HG03280 (cell line): ENCODE data around the gene FAM222A.

ENCODE experiments used
- ATAC-seq: cut with Tn5 transposase; IDR thresholded peaks from one replicate; pipeline ENCODE4 v1.9.1; 2021; ENCODE audit warnings: mild to moderate bottlenecking, moderate library complexity; ENCODE audit not compliant: unreplicated experiment

The FAM222A gene

GRCh38 chr12:109758426-109759420 is 45.1 kb downstream of the FAM222A start:
- ATAC-seq = no peak

- no peak for ATAC-seq
Measured at GRCh38 chr12:109759595-109759994, 46.0 kb downstream of the FAM222A start.

GRCh38 chr12:109760031-109760929 is 46.7 kb downstream of the FAM222A start:
- no peak for ATAC-seq

DNA sequence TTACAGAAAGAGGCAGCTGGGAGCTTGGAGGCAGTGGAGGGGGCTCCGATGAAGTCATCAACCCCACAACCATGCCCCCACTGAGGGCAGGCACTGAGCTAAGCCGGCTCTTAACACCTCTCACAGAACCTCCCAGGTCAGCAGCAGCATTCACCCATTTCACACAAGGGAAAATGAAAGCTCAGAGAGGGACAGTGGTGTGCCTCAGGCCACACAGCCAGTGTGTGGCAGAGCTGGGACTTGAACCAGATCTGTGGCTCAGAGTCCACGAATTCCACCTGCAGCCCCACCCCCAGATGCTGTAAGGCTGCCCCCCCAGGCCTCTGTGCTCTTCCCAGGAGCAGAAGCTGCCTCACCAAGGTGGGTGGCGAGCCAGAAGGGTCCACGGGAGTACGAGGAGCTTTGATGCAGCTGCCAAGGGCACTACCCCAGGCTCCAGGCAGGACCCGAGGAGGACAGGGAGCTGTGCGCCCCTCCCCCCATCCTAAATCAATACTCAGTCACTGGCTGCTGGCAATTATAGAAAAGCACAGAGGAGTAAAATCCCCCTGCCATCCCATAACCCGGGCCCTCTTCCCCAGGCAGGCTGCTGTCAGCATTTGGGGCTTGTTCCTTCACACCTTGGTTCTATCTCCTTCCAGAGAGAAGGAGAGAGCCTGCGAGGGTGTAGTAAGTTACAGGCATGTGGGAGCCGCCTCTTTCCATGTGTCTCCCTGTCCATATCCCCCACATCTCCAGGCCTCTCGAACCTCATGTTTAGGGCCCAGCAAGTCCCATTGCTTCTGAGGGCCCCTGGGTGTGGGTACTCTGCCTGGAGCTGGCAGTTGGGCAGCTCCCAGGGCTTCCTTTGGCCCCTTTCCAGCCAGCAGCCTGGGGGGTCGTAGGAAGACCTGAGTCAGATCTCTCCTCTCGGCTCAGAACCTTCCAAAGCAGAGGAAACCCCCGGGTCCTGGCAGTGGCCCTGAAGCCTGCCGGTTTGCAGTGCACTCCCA is 47.6 kb downstream of the FAM222A start:
- no peak for ATAC-seq

DNA sequence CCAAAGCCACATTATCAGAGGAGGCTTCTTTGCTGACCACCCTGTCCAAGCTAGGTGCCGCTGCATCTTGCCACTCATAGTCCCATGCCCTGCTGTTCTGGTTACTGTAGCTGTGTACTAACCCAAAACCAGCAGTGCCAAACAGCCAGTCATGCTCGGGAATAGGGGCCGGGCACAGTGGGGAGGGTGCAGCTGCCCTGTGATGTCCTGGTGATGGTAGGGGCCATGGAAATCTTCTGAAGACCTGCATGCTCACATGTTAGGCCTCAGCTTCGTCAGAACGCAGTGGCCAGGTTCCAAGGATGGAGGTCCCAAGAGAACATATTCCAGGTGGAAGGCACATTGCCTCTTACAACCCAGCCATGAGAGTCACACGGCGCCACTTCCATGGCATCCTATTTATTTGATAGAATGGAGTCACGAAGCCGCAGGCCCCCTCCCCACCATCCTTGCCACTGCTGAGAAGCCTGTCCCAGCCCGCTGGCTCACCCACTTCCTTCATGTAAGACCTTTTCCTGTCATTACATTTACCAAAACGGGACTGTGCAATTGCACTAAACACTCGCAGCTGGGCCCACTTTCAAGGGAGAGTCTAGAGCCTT is 48.5 kb downstream of the FAM222A start:
- ATAC-seq = no peak

- no peak for ATAC-seq
Measured at GRCh38 chr12:109762673-109763191, 49.1 kb downstream of the FAM222A start.

- ATAC-seq = no peak
Measured at GRCh38 chr12:109763201-109763841, 49.7 kb downstream of the FAM222A start.

GRCh38 chr12:109764123-109764522 is 50.5 kb downstream of the FAM222A start:
- no peak for ATAC-seq

DNA sequence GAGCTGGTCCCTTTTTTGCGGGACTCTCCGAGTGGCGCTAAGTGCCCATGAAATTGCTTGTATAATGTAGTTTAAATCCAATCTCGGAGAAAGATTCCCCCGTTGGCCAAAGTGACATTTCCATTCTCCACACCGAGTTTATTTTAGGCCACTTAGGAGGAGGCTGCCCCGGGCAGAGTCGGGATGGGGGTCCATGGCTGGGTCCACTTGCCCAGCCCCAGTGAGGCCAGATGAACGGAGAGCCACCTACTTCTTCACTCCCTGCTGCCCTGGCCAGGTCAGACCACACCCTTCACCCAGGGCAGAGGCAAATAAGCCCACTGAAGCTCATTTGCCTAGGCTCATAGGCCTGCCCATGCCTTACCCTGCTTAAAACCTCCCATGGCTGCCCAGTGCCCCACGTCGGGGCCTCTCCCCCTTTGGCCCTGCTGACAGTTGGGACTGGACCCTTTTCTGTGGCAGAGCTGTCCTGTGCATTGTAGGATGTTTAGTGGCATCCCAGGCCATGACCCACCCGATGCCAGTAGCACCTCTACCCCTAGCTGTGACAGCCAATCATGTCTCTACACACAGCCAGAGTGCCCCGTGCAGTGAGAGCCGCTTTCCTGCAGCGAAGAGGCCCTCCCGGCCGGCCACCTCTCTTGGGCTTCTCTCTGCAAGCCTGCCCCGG is 51.3 kb downstream of the FAM222A start:
- ATAC-seq = no peak

DNA sequence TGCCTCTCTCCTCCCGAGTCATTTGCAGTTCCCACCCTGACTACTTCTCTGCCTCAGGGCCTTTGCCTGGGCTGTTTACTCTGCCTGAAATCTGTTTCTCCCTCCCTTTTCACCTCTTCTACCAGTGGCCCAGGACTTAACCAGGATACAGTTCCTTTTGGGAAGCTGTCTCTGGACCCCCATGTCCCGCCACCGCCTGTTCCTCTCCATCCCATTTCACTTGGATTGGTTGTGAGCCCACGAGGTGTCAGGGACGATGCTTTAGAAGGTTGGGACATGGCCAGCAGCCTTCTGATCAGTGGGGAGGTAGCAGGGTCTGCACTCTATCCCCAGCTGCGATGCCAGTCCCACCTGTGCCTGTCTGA is 51.8 kb downstream of the FAM222A start:
- no peak for ATAC-seq

DNA sequence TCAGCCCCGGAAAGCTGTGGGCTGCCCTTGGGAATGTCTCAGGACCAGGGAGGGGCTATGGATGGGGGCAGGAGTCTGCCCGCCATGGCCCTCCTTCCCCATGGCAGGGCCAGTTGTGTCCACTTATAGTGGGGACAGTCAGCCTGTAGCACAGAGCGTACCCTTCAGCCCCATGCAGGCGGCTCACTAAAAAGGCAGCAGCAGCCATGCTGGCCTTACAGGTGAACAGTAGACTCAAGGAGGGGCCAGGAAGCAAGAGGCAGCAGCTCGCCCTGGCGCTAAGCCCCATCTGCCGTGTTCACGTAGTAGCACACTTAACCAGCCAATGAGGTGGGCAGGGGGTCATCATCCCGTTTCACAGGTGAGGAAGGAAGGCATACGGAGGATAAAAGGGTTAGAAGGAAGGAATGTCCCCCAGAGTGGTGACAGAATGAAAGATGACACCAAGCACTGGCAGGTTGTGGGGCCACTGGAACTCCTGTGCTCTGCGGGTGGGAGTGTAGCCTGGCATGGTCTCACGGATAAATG is 52.7 kb downstream of the FAM222A start:
- ATAC-seq = no peak

GRCh38 chr12:109767456-109767855 is 53.8 kb downstream of the FAM222A start:
- ATAC-seq = no peak

GRCh38 chr12:109767991-109768900 is 54.6 kb downstream of the FAM222A start:
- ATAC-seq = no peak

GRCh38 chr12:109768901-109769670 is 55.5 kb downstream of the FAM222A start:
- no peak for ATAC-seq

DNA sequence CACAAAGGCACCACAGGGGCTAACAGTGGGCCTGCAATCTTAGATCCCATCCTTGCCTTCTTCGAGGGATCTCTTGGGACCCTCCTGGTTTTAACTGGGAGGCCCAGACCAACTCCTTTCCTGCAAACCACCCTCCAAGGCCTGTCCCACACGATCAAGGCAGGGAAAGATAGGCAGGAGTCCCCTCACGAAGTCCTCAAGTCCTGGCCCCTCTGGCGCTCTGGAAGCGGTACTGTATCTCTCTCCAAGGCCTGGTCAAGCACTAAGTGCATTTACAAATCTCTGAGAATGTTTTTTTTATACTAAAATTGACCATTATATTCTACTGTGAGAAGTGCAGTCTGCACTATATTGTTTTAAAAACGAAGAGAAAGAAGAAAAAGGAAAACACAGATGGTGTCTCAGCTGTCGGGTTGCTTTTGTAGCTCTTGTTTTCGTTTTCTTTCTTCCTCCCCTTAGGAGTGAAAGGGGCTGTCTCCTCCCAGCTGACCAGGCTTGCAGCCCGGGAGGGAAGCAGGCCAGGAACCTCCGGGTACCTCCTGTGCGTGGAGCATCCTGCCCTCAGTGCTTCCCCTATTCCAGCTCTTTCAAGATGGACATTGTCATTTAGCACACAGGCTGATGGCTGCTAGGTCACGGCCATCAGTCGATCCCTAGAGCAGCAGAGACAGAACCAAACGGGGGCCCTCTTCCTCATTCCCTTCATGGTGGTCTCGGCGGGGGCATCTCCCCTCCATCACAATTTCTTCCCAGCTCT is 56.7 kb downstream of the FAM222A start:
- no peak for ATAC-seq
